GM23338 (cell line): ENCODE data around the gene RPL37A. TPM values are rescaled to one million over a fixed set of nuclear protein-coding genes. Genes with fewer than 3 reads are reported as not detected.
A peak's percentile ranks its signal among the peaks of the same experiment; 100 is the strongest.

Source experiments
- ATAC-seq: fragments of 200-7000 bp; cut with Tn5 transposase; 3 replicates; pipeline ENCODE4 v1.9.1; 2020
- DNase-seq: peaks from one replicate; pipeline ENCODE4 v3.0.0-alpha.2; 2015; ENCODE audit warnings: low spot score
- H2AFZ ChIP-seq: fragments of 200-600 bp; sonication (generic); 2 replicates; pipeline ENCODE4 v1.8.0; 2016; ENCODE audit warnings: antibody characterized with exemption, mild to moderate bottlenecking, moderate library complexity
- H3F3A ChIP-seq: fragments of 200-600 bp; sonication (generic); replicated peaks from 2 replicates; pipeline ENCODE4 v1.8.0; 2017; ENCODE audit warnings: antibody characterized with exemption, mixed run types, low read depth
- H3K27ac ChIP-seq: fragments of 200-600 bp; sonication (generic); 2 replicates; pipeline ENCODE4 v1.6.1; 2016; ENCODE audit warnings: low read depth
- H3K27me3 ChIP-seq: fragments of 200-600 bp; sonication (generic); 2 replicates; pipeline ENCODE4 v1.8.0; 2016; ENCODE audit warnings: mild to moderate bottlenecking, mixed run types, moderate library complexity; ENCODE audit not compliant: insufficient read depth
- H3K36me3 ChIP-seq: fragments of 200-600 bp; sonication (generic); 2 replicates; pipeline ENCODE4 v1.8.0; 2016; ENCODE audit warnings: mild to moderate bottlenecking; ENCODE audit not compliant: insufficient read depth
- H3K4me1 ChIP-seq: fragments of 200-600 bp; sonication (generic); 2 replicates; pipeline ENCODE4 v1.8.0; 2016; ENCODE audit warnings: mild to moderate bottlenecking, moderate library complexity; ENCODE audit not compliant: insufficient read depth
- H3K4me2 ChIP-seq: fragments of 200-600 bp; sonication (generic); 2 replicates; pipeline ENCODE4 v1.7.1; 2017; ENCODE audit warnings: mixed run types
- H3K4me3 ChIP-seq: fragments of 200-600 bp; sonication (generic); 2 replicates; pipeline ENCODE4 v1.6.1; 2016; ENCODE audit warnings: mixed run types
- H3K79me2 ChIP-seq: fragments of 200-600 bp; sonication (generic); replicated peaks from 2 replicates; pipeline ENCODE4 v1.8.0; 2017; ENCODE audit warnings: mild to moderate bottlenecking; ENCODE audit not compliant: insufficient read depth
- H3K9me2 ChIP-seq: fragments of 200-600 bp; sonication (generic); 2 replicates; pipeline ENCODE4 v1.8.0; 2017; ENCODE audit not compliant: insufficient read depth
- H4K20me1 ChIP-seq: fragments of 200-600 bp; sonication (generic); replicated peaks from 2 replicates; pipeline ENCODE4 v1.8.0; 2017; ENCODE audit warnings: mild to moderate bottlenecking; ENCODE audit not compliant: insufficient read depth
- H3K27ac Mint-ChIP-seq: 2 replicates; pipeline ENCODE4 v1.8.0; 2020; ENCODE audit warnings: inconsistent platforms, mild to moderate bottlenecking, moderate library complexity, mixed read lengths
- H3K27me3 Mint-ChIP-seq: 3 replicates; pipeline ENCODE4 v1.8.0; 2022; ENCODE audit warnings: low read depth, mild to moderate bottlenecking, moderate library complexity, mixed read lengths, inconsistent platforms; ENCODE audit not compliant: insufficient read depth, poor library complexity
- H3K36me3 Mint-ChIP-seq: 3 replicates; pipeline ENCODE4 v1.8.0; 2021; ENCODE audit warnings: low read depth, mild to moderate bottlenecking, inconsistent platforms, moderate library complexity, mixed read lengths
- H3K4me1 Mint-ChIP-seq: 3 replicates; pipeline ENCODE4 v1.8.0; 2020; ENCODE audit warnings: mild to moderate bottlenecking, inconsistent platforms, mixed read lengths
- H3K4me3 Mint-ChIP-seq: 3 replicates; pipeline ENCODE4 v1.8.0; 2021; ENCODE audit warnings: moderate library complexity, mild to moderate bottlenecking, inconsistent platforms, mixed read lengths
- H3K9me3 Mint-ChIP-seq: 3 replicates; pipeline ENCODE4 v1.8.0; 2020; ENCODE audit warnings: moderate library complexity, mild to moderate bottlenecking, inconsistent platforms, mixed read lengths
- CREB1 ChIP-seq: fragments of 250-450 bp; sonication (Bioruptor Pico); IDR thresholded peaks from 2 replicates; pipeline ENCODE4 v1.5.0; 2020; ENCODE audit warnings: low read depth, mild to moderate bottlenecking, moderate library complexity
- CTCF ChIP-seq, 2 experiments: fragments of 200-600 bp in 1 of 2; sonication (generic) in 1 of 2; conservative IDR thresholded peaks; 2 replicates each; pipeline versions ENCODE4 v1.5.1 to v1.6.1; 2016 to 2017; ENCODE audit warnings: antibody characterized with exemption in 2 of 2, low read depth in 2 of 2, mild to moderate bottlenecking in 2 of 2, moderate library complexity in 1 of 2
- EZH2 ChIP-seq: fragments of 200-600 bp; sonication (generic); IDR thresholded peaks from one replicate; pipeline ENCODE4 v1.8.0; 2017; ENCODE audit warnings: antibody characterized with exemption, mild to moderate bottlenecking, low read depth; ENCODE audit not compliant: unreplicated experiment
- EZH2phosphoT487 ChIP-seq: fragments of 200-600 bp; sonication (generic); IDR thresholded peaks from one replicate; pipeline ENCODE4 v1.8.1; 2018; ENCODE audit warnings: antibody characterized with exemption; ENCODE audit not compliant: unreplicated experiment
- NANOG ChIP-seq: IDR thresholded peaks from 2 replicates; pipeline ENCODE4 v1.6.1; 2016; ENCODE audit warnings: antibody characterized with exemption, borderline replicate concordance
- POLR2AphosphoS5 ChIP-seq: IDR thresholded peaks from 2 replicates; pipeline ENCODE4 v1.6.1; 2016; ENCODE audit warnings: antibody characterized with exemption, low read depth
- ZNF114 ChIP-seq: fragments of 250-450 bp; sonication (Bioruptor Pico); IDR thresholded peaks from 2 replicates; pipeline ENCODE4 v1.5.0; 2020; ENCODE audit warnings: mild to moderate bottlenecking, moderate library complexity
- ZNF331 ChIP-seq: fragments of 250-450 bp; sonication (Bioruptor Pico); IDR thresholded peaks from 2 replicates; pipeline ENCODE4 v1.5.0; 2020; ENCODE audit warnings: low read depth, mild to moderate bottlenecking, moderate library complexity
- polyA plus RNA-seq: library from polyadenylated mRNA; unstranded; fragments of >200 nt; fragmentation: Nextera tagmentation; extraction: Ambion mirVana; gene quantifications from 2 replicates; pipeline ENCODE4 v1.2.1, GENCODE V29; 2016
- total RNA-seq: library from RNA; depleted of rRNA; stranded (reverse); fragments of >200 nt; shearing (Covaris generic); gene quantifications from 2 replicates; pipeline ENCODE4 v1.2.3, GENCODE V29; 2014

The RPL37A gene
- total and polyA plus RNA-seq, 2 experiments from 2014 or later, result 1,118 to 5,036 TPM

DNA sequence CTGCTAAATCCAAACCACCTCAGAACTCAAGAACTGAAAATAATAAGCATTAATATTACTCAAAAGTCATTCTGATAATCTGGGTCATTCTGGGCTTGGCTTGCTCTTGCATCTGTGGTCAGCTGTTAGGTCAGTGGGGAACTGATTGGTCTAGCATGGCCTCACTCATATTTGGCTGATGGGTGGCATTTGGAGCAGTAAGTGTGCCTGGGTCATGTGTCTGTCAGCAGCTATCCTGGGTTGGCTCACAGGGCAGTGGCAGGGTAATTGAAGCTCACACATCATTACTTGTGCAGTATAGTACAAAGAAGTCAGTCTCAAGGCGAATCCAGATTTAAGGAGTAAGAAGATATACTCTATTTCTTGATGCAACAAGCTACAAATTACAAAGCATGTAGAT, 9.6 kb downstream of the RPL37A start:
- ATAC-seq, result no peak
- no peak overlapping the region for H3K4me2 ChIP-seq
- H3K79me2 ChIP-seq, result peaks cover 3% of the 10 kb centered on the region; the same call in 1 of the 2 replicates
- H3K4me1 ChIP-seq, result no peaks in the 10 kb centered on the region
- H4K20me1 ChIP-seq, result peaks cover 29% of the 10 kb centered on the region; the same call in 1 of the 2 replicates
- peak overlapping the region; percentile 90; the same call in 1 of the 2 replicates for H3K27ac ChIP-seq
- no peak overlapping the region for H3K4me3 Mint-ChIP-seq
- peaks cover 22% of the 10 kb centered on the region; the same call in 1 of the 2 replicates for H3K36me3 ChIP-seq
- no peaks in the 10 kb centered on the region for H3K27me3 ChIP-seq
- H3K4me3 ChIP-seq, result no peak overlapping the region
- no peaks in the 10 kb centered on the region for H3K9me3 Mint-ChIP-seq
- no peaks in the 10 kb centered on the region for H3K9me2 ChIP-seq
- no peak for TF ChIP-seq EZH2phosphoT487
- peak; percentile 9; the same call in 1 of the 2 replicates for TF ChIP-seq POLR2AphosphoS5
- peaks cover 35% of the 10 kb centered on the region for H3K36me3 Mint-ChIP-seq
- H3K4me1 Mint-ChIP-seq, result peaks cover 7% of the 10 kb centered on the region; the same call in 2 of the 3 replicates
- no peak overlapping the region for H3K27ac Mint-ChIP-seq
- peaks cover 5% of the 10 kb centered on the region for H3K27me3 Mint-ChIP-seq
- DNase-seq, result no peak
- peaks cover 30% of the 10 kb centered on the region for H3F3A ChIP-seq
- no peak overlapping the region for H2AFZ ChIP-seq

DNA sequence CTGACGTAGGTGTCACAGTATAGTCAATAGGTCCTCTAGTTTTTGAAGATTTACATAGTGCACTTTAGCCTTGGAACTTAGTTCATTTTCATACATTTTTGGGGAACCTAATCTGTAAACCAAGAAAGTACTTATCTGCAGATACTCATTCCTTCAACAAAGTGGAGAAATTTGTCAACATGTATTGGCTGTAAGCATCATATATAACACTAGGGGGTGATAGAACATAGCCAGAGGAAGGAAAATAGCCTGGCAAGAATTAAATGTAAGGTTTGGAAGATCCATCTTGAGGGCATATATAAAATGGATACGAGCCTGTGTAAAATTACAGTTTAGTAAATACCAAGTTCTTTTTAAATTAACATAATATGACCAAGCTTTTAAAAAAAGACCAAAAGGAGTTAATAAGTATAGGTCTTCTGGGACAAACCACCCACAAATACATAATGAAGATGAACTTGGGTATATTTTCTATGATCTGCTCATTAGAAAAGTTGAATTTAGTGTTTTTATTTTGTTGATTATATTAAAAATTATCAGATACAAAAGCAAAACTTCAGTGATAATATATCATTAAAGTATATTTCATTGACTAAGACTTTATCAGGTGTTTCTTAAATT, 18.2 kb downstream of the RPL37A start:
- Mint-ChIP-seq H3K4me3 (no peak overlapping the region), H3K27ac (0 out of 2 replicates have a peak overlapping the region, but pooled peaks have one; percentile 12), H3K9me3 (no peaks in the 10 kb centered on the region), H3K4me1 (no peaks in the 10 kb centered on the region), H3K36me3 (no peaks in the 10 kb centered on the region; the same call in 2 of the 3 replicates), H3K27me3 (peaks cover 3% of the 10 kb centered on the region)
- no peaks in the 10 kb centered on the region for H3F3A ChIP-seq
- DNase-seq, result peak; percentile 79
- H3K36me3 ChIP-seq, result no peaks in the 10 kb centered on the region
- no peaks in the 10 kb centered on the region for H3K4me1 ChIP-seq
- no peak overlapping the region for H2AFZ ChIP-seq
- peak; percentile 64 for ATAC-seq
- H3K4me2 ChIP-seq, result no peak overlapping the region
- no peaks in the 10 kb centered on the region for H3K9me2 ChIP-seq
- H3K4me3 ChIP-seq, result no peak overlapping the region
- no peak overlapping the region for H3K27ac ChIP-seq
- TF ChIP-seq NANOG, result no peak
- TF ChIP-seq CTCF (conservative IDR thresholded peaks at IDR 0.05; ENCODE audit: low read depth in 2 of 2), result peak; percentile 68 to 90
- TF ChIP-seq CREB1 (CRISPR knock-in tag), result no peak
- no peak for TF ChIP-seq ZNF114 (CRISPR knock-in tag)
- H3K79me2 ChIP-seq, result no peaks in the 10 kb centered on the region
- H4K20me1 ChIP-seq, result no peaks in the 10 kb centered on the region; the same call in 1 of the 2 replicates
- H3K27me3 ChIP-seq, result no peaks in the 10 kb centered on the region

- no peaks in the 10 kb centered on the region for H3K4me1 ChIP-seq
- ATAC-seq (no peak), DNase-seq (no peak)
- H3K9me3 Mint-ChIP-seq, result no peaks in the 10 kb centered on the region
- no peaks in the 10 kb centered on the region for H3K36me3 ChIP-seq
- H4K20me1 ChIP-seq, result no peaks in the 10 kb centered on the region; the same call in 1 of the 2 replicates
- no peak overlapping the region for H3K4me3 Mint-ChIP-seq
- peaks cover 3% of the 10 kb centered on the region for H3K27me3 Mint-ChIP-seq
- no peak overlapping the region for H3K27ac Mint-ChIP-seq
- no peaks in the 10 kb centered on the region; the same call in 2 of the 3 replicates for H3K36me3 Mint-ChIP-seq
- H3K9me2 ChIP-seq, result no peaks in the 10 kb centered on the region
- H3F3A ChIP-seq, result no peaks in the 10 kb centered on the region
- H3K4me1 Mint-ChIP-seq, result no peaks in the 10 kb centered on the region
- H3K27ac ChIP-seq, result no peak overlapping the region
- H3K79me2 ChIP-seq, result no peaks in the 10 kb centered on the region
- H3K4me2 ChIP-seq, result no peak overlapping the region
- no peak overlapping the region for H3K4me3 ChIP-seq
- H3K27me3 ChIP-seq, result no peaks in the 10 kb centered on the region
- no peak overlapping the region for H2AFZ ChIP-seq
- no peak for TF ChIP-seq EZH2
- no peak for TF ChIP-seq CREB1 (CRISPR knock-in tag)
- TF ChIP-seq CTCF (conservative IDR thresholded peaks at IDR 0.05; ENCODE audit: low read depth in 2 of 2), result no peak
- no peak for TF ChIP-seq ZNF331 (CRISPR knock-in tag)
These were observed 19.0 kb downstream of the RPL37A start for GRCh38 chr2:216517447-216518225.
